OCI-M1 (cell line): ENCODE measurements around the gene RPP25.
A peak's percentile ranks its signal among the peaks of the same experiment; 100 is the strongest.
"Not testable (repeated sequence)": the region's sequence is repeated elsewhere in the genome, so short reads cannot be mapped to it uniquely, and the experiment has no call there.

ENCODE experiments used
- DNase-seq: peaks from one replicate; lab custom pipeline; 2025; lab: John Stamatoyannopoulos, UW

RPP25 gene

DNA sequence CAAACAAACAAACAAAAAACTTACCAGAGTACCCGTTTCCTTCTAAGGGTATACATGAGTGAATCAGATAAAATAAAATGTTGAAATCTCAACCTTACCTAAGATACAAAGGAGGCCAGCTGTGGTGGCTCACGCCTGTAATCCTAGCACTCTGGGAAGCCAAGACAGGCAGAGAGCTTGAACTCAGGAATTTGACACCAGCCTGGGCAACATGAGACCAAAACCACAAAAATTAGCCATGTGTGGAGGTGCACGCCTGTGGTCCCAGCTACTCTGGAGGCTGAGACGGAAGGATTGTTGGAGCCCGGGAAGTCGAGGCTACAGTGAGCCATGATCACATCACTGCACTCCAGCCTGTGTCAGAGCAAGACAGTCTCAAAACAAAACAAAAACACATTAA is 38.9 kb downstream of the RPP25 start:
- DNase-seq: no peak

- DNase-seq: not testable (repeated sequence)
These were observed 42.8 kb downstream of the RPP25 start for GRCh38 chr15:74913799-74914198.

GRCh38 chr15:74913041-74913440 is 43.5 kb downstream of the RPP25 start:
- no peak for DNase-seq

DNA sequence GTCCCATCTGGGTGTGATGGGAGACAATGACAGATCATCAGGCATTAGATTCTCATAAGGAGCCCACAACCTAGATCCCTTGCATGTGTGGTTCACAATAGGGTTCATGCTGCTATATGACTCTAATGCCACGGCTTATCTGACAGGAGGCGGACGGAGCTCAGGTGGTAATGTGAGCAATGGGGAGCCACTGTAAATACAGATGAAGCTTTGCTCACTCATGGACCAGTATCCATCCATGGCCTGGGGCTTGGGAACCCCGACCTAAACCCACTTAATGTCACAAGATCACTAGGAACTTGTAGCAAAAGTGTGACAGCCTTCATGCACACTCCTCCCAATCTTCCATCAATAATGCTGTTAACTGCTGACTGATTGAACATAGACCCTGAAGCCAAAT is 47.9 kb downstream of the RPP25 start:
- DNase-seq: no peak

DNA sequence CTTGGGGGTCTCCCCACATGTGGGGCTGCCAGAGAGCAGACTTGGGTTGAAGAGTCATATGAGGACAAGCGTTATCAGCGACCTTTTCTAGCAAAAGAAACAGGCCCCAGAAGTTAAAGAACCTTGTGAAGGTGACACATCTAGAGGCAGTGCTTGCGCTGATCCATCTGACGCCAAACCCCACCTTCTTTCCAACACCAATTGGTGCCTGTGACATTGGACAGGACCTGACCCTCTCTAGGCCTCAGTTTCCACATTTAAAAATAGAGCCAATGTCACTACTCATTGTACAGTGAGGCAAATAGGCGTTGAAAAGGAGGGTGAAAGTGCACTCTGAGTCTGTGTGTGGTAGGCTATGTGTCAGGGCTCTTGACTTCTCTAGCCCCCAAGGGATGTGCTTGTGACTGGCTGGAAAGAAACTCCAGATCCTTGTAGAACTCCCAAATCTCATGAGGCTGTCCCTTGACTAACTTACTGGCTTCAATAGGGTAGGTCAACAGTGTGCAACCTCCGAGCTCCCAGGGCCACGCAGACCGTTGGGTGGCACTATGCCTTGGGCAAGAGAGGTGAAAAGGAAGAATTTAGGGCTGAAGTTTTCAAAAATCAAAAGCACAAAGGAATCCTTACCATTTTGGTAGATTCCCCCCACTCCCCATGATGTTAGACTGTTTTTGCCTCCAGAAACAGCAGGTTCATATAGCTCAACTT is 49.3 kb downstream of the RPP25 start:
- DNase-seq: peak; percentile 71

DNA sequence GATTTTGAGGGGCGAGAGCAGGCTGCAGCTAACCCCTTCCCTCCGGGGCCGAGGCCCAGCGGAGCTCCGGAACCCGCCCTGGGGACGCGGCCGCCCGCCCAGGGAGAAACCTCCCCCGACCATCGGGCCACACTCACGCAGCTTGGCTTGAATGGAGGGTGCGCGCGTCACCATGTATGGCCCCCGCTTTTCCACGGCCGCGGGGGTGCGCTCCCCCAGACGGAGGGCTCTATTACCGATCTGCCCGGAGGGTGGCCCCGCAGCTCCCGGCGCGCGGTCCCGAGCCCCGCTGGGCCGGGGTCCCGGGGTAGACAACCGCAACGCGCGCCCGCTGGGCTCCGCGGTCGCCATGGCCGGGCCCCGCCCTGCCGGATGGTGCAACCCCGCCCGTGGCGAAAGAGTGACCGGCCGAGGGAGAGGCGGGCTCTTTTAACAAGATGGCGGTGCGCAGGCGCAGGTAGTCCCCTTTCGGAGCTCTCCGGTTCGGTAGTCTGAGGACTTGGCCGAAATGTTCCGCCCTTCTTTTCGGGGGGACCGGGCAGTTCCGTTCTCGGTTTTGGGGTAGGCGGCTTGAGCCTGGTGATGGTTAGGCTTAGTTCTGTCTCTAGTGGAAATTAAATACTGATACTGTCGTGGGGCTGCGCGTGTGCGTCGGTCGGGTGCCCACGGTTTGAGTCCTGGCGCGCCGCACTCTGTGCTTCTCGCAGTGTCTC is 50.0 kb downstream of the RPP25 start, which contains the start of gene FAM219B:
TSS of gene FAM219B (minus strand) at position 402 of the 713 bp plus-strand sequence. CDS start at position 351, 51 bp downstream.
- peak; percentile 92 for DNase-seq

DNA sequence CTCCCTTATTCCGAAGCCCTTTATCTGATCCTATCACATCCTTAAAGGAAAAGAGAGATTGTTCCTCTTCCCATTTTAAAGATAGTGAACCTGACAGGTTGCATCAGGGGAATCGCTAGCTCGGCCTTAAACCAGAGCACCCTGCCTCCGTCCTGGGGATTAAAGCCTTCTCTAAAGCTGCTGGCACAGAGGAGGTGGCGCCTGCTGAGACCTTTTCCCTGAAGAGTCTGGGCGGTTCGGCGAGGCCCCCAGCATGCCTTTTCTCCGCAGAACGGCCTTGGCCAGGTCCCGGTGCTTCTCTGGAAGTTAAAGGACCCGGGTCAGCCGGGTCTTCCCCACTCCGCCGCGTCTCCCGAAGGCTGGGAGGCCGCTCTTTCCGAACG is 50.5 kb downstream of the RPP25 start:
- peak; percentile 58 for DNase-seq
